Measurements from ENCODE around the gene FSTL4. TPM values are rescaled to one million over a fixed set of nuclear protein-coding genes. Genes with fewer than 3 reads are reported as not detected.

Gene FSTL4
- polyA plus RNA-seq, 1 donor from 2014 or later, result 0.57 TPM

GRCh38 chr5:133451926-133452325 lies 160.4 kb downstream of the FSTL4 start:
- H3K9ac ChIP-seq (ENCODE audit: low read length), result no peak overlapping the region

GRCh38 chr5:133450286-133450685 lies 162.1 kb downstream of the FSTL4 start:
- Histone ChIP-seq H3K36me3 (ENCODE audit: insufficient read depth, low read length) (no peaks in the 10 kb centered on the region), H3K9me2 (ENCODE audit: insufficient read depth, low read length) (no peaks in the 10 kb centered on the region), H3K27me3 (ENCODE audit: insufficient read depth, low read depth, low read length) (no peaks in the 10 kb centered on the region), H3K4me3 (ENCODE audit: low read length) (no peak overlapping the region), H2AFZ (ENCODE audit: low read depth, low read length) (no peak overlapping the region), H3K4me2 (ENCODE audit: low read length) (no peak overlapping the region), H3F3A (ENCODE audit: insufficient read depth, low read length, poor library complexity, severe bottlenecking) (no peaks in the 10 kb centered on the region), H3K27ac (ENCODE audit: low read length) (no peak overlapping the region), H3K79me2 (replicated peaks; ENCODE audit: insufficient read depth, low read length) (no peaks in the 10 kb centered on the region), H3K9ac (ENCODE audit: low read length) (no peak overlapping the region), H4K20me1 (ENCODE audit: insufficient read depth) (no peaks in the 10 kb centered on the region), H3K9me3 (ENCODE audit: low read length) (no peaks in the 10 kb centered on the region)
- no peak for TF ChIP-seq MXI1 (conservative IDR thresholded peaks at IDR 0.05; ENCODE audit: poor library complexity, severe bottlenecking)

More at GRCh38 chr5:133451926-133452325, 160.4 kb downstream of the FSTL4 start:
- TF ChIP-seq SMC3 (conservative IDR thresholded peaks at IDR 0.05; ENCODE audit: poor library complexity) (no peak), REST (IDR thresholded peaks at IDR 0.05; ENCODE audit: borderline replicate concordance) (no peak), MXI1 (conservative IDR thresholded peaks at IDR 0.05; ENCODE audit: poor library complexity, severe bottlenecking) (no peak), CTCF (IDR thresholded peaks at IDR 0.05; ENCODE audit: poor library complexity, severe bottlenecking) (no peak), RAD21 (conservative IDR thresholded peaks at IDR 0.05) (no peak), EP300 (conservative IDR thresholded peaks at IDR 0.05; ENCODE audit: poor library complexity, severe bottlenecking) (no peak), POLR2AphosphoS5 (IDR thresholded peaks at IDR 0.05) (no peak)
- Histone ChIP-seq H3K4me2 (ENCODE audit: low read length) (no peak overlapping the region), H2AFZ (ENCODE audit: low read depth, low read length) (no peak overlapping the region), H3K27ac (ENCODE audit: low read length) (no peak overlapping the region), H4K20me1 (ENCODE audit: insufficient read depth) (no peaks in the 10 kb centered on the region), H3K27me3 (ENCODE audit: insufficient read depth, low read depth, low read length) (no peaks in the 10 kb centered on the region), H3K9me2 (ENCODE audit: insufficient read depth, low read length) (no peaks in the 10 kb centered on the region), H3K36me3 (ENCODE audit: insufficient read depth, low read length) (no peaks in the 10 kb centered on the region), H3F3A (ENCODE audit: insufficient read depth, low read length, poor library complexity, severe bottlenecking) (no peaks in the 10 kb centered on the region), H3K79me2 (replicated peaks; ENCODE audit: insufficient read depth, low read length) (no peaks in the 10 kb centered on the region), H3K9me3 (ENCODE audit: low read length) (no peaks in the 10 kb centered on the region), H3K4me3 (ENCODE audit: low read length) (no peak overlapping the region)

GRCh38 chr5:133449181-133449580 lies 163.2 kb downstream of the FSTL4 start:
- H3K36me3 ChIP-seq (ENCODE audit: insufficient read depth, low read length), result no peaks in the 10 kb centered on the region
- H3K27me3 ChIP-seq (ENCODE audit: insufficient read depth, low read depth, low read length), result no peaks in the 10 kb centered on the region
- H3K9ac ChIP-seq (ENCODE audit: low read length), result no peak overlapping the region
- H3K4me3 ChIP-seq (ENCODE audit: low read length), result no peak overlapping the region
- no peaks in the 10 kb centered on the region for H3F3A ChIP-seq (ENCODE audit: insufficient read depth, low read length, poor library complexity, severe bottlenecking)
- no peak for TF ChIP-seq RAD21 (conservative IDR thresholded peaks at IDR 0.05)
- no peak for TF ChIP-seq TAF1 (IDR thresholded peaks at IDR 0.05; ENCODE audit: low read depth)
- no peak for TF ChIP-seq SMC3 (conservative IDR thresholded peaks at IDR 0.05; ENCODE audit: poor library complexity)
- no peak for TF ChIP-seq EP300 (conservative IDR thresholded peaks at IDR 0.05; ENCODE audit: poor library complexity, severe bottlenecking)
- TF ChIP-seq POLR2AphosphoS5 (IDR thresholded peaks at IDR 0.05), result no peak
- no peak for TF ChIP-seq EZH2 (IDR thresholded peaks at IDR 0.05; ENCODE audit: borderline replicate concordance, insufficient read depth, low read length, poor library complexity, severe bottlenecking)
- no peak for TF ChIP-seq MXI1 (conservative IDR thresholded peaks at IDR 0.05; ENCODE audit: poor library complexity, severe bottlenecking)
- TF ChIP-seq REST (IDR thresholded peaks at IDR 0.05; ENCODE audit: borderline replicate concordance), result no peak
- TF ChIP-seq CTCF (IDR thresholded peaks at IDR 0.05; ENCODE audit: poor library complexity, severe bottlenecking), result no peak
- H3K4me2 ChIP-seq (ENCODE audit: low read length), result no peak overlapping the region
- no peaks in the 10 kb centered on the region for H4K20me1 ChIP-seq (ENCODE audit: insufficient read depth)
- H3K9me2 ChIP-seq (ENCODE audit: insufficient read depth, low read length), result no peaks in the 10 kb centered on the region
- no peaks in the 10 kb centered on the region for H3K79me2 ChIP-seq (replicated peaks; ENCODE audit: insufficient read depth, low read length)
- no peak overlapping the region for H2AFZ ChIP-seq (ENCODE audit: low read depth, low read length)
- H3K27ac ChIP-seq (ENCODE audit: low read length), result no peak overlapping the region
- H3K9me3 ChIP-seq (ENCODE audit: low read length), result no peaks in the 10 kb centered on the region

All from neural cell (in vitro differentiated cells).